Hepatocyte (in vitro differentiated cells): Measurements from ENCODE around the gene PDZK1IP1. TPM values are rescaled to one million over a fixed set of nuclear protein-coding genes. Genes with fewer than 3 reads are reported as not detected.

Experiments
- DNase-seq: peaks from one replicate; pipeline ENCODE4 v3.0.0-alpha.2; 2016; ENCODE audit warnings: low spot score
- H2AFZ ChIP-seq: fragments of 200-600 bp; sonication (generic); 2 replicates; pipeline ENCODE4 v1.6.0; 2016; ENCODE audit warnings: antibody characterized with exemption, mild to moderate bottlenecking
- H3K27ac ChIP-seq: fragments of 200-600 bp; sonication (generic); 2 replicates; pipeline ENCODE4 v1.5.1; 2016; ENCODE audit warnings: mild to moderate bottlenecking
- H3K27me3 ChIP-seq: fragments of 200-600 bp; sonication (generic); 2 replicates; pipeline ENCODE4 v1.6.1; 2016
- H3K36me3 ChIP-seq: fragments of 200-600 bp; sonication (generic); replicated peaks from 2 replicates; pipeline ENCODE4 v1.5.1; 2016; ENCODE audit warnings: low read depth; ENCODE audit not compliant: insufficient read depth
- H3K4me1 ChIP-seq: fragments of 200-600 bp; sonication (generic); 2 replicates; pipeline ENCODE4 v1.5.1; 2016; ENCODE audit warnings: mild to moderate bottlenecking, moderate library complexity; ENCODE audit not compliant: insufficient read depth
- H3K4me2 ChIP-seq: fragments of 200-600 bp; sonication (generic); 2 replicates; pipeline ENCODE4 v1.6.0; 2016
- H3K4me3 ChIP-seq: fragments of 200-600 bp; sonication (generic); 2 replicates; pipeline ENCODE4 v1.5.1; 2016; ENCODE audit warnings: mild to moderate bottlenecking
- H3K79me2 ChIP-seq: fragments of 200-600 bp; sonication (generic); 2 replicates; pipeline ENCODE4 v1.6.0; 2017; ENCODE audit warnings: mild to moderate bottlenecking
- H3K9me2 ChIP-seq: fragments of 200-600 bp; sonication (generic); replicated peaks from 2 replicates; pipeline ENCODE4 v1.6.0; 2017; ENCODE audit warnings: mild to moderate bottlenecking; ENCODE audit not compliant: insufficient read depth
- H3K9me3 ChIP-seq: fragments of 200-600 bp; sonication (generic); 2 replicates; pipeline ENCODE4 v1.5.1; 2016; ENCODE audit warnings: low read depth, mild to moderate bottlenecking
- H4K20me1 ChIP-seq: fragments of 200-600 bp; sonication (generic); 2 replicates; pipeline ENCODE4 v1.6.0; 2016; ENCODE audit warnings: mild to moderate bottlenecking; ENCODE audit not compliant: insufficient read depth, poor library complexity, severe bottlenecking
- EZH2 ChIP-seq: fragments of 200-600 bp; sonication (generic); IDR thresholded peaks from 2 replicates; pipeline ENCODE4 v1.6.1; 2016; ENCODE audit warnings: antibody characterized with exemption, mild to moderate bottlenecking, borderline replicate concordance
- EZH2phosphoT487 ChIP-seq: fragments of 200-600 bp; sonication (generic); IDR thresholded peaks from one replicate; pipeline ENCODE4 v1.6.1; 2018; ENCODE audit warnings: antibody characterized with exemption, mild to moderate bottlenecking, low read depth, moderate library complexity; ENCODE audit not compliant: unreplicated experiment, severe bottlenecking
- WGBS: methylation state at CpG from one replicate; pipeline ENCODE4 v1.1.6; 2016; ENCODE audit warnings: low lambda C conversion rate; ENCODE audit errors: missing lambda C conversion rate; 5-methylcytosine and 5-hydroxymethylcytosine counted together
- polyA plus RNA-seq: library from polyadenylated mRNA; unstranded; fragments of >200 nt; fragmentation: Nextera tagmentation; extraction: Ambion mirVana; gene quantifications from 2 replicates; pipeline ENCODE4 v1.2.1, GENCODE V29; 2016
- total RNA-seq: library from RNA; depleted of rRNA; stranded (reverse); fragments of >200 nt; gene quantifications from 2 replicates; pipeline ENCODE4 v1.2.3, GENCODE V29; 2014
- TF ChIP-seq, protein P1 (sequence below): fragments of 200-600 bp; sonication (generic); IDR thresholded peaks from 2 replicates; pipeline ENCODE4 v1.5.1; 2016; ENCODE audit warnings: antibody characterized with exemption, mild to moderate bottlenecking; ENCODE audit not compliant: poor library complexity

Gene PDZK1IP1
- total and polyA plus RNA-seq, 2 experiments from 2014 or later, result 0.37 to 0.71 TPM

GRCh38 chr1:47137925-47138615 lies 51.8 kb downstream of the PDZK1IP1 start:
- Histone ChIP-seq H3K9me2 (no peaks in the 10 kb centered on the region), H3K27me3 (no peaks in the 10 kb centered on the region), H3K4me1 (no peaks in the 10 kb centered on the region), H3K36me3 (no peaks in the 10 kb centered on the region), H4K20me1 (no peaks in the 10 kb centered on the region), H3K4me3 (no peak overlapping the region), H3K79me2 (no peaks in the 10 kb centered on the region), H3K4me2 (no peak overlapping the region), H3K9me3 (no peaks in the 10 kb centered on the region), H2AFZ (no peak overlapping the region), H3K27ac (no peak overlapping the region)
- no peak for DNase-seq
- 80% methylated on average over 5 of the region's 5 CpGs for WGBS
- TF ChIP-seq, protein P1, sequence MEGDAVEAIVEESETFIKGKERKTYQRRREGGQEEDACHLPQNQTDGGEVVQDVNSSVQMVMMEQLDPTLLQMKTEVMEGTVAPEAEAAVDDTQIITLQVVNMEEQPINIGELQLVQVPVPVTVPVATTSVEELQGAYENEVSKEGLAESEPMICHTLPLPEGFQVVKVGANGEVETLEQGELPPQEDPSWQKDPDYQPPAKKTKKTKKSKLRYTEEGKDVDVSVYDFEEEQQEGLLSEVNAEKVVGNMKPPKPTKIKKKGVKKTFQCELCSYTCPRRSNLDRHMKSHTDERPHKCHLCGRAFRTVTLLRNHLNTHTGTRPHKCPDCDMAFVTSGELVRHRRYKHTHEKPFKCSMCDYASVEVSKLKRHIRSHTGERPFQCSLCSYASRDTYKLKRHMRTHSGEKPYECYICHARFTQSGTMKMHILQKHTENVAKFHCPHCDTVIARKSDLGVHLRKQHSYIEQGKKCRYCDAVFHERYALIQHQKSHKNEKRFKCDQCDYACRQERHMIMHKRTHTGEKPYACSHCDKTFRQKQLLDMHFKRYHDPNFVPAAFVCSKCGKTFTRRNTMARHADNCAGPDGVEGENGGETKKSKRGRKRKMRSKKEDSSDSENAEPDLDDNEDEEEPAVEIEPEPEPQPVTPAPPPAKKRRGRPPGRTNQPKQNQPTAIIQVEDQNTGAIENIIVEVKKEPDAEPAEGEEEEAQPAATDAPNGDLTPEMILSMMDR, result no peak
- no peak for TF ChIP-seq EZH2phosphoT487
- TF ChIP-seq EZH2, result no peak

DNA sequence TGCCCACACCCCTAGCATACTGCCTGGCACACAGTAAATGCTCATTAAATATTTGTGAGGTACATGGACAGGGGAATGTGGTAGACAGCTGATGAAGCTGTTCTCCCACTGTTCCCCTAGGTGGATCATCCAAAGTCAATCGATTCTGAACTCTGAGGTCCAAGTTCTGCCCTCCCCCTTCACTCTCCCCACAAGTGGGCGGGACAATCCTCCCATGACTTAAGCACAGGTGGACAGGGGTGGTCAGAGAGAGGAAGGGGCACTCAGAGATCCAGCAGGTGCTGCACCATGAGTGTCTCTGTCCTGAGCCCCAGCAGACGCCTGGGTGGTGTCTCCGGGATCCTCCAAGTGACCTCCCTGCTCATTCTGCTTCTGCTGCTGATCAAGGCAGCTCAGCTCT lies 52.6 kb downstream of the PDZK1IP1 start, which contains the start of gene CYP4A22:
CYP4A22 (plus strand) TSS at position 244 of the 400 bp plus-strand sequence; CDS start at position 289, 45 bp downstream.
- Histone ChIP-seq H3K27me3 (no peaks in the 10 kb centered on the region), H4K20me1 (no peaks in the 10 kb centered on the region), H3K9me2 (no peaks in the 10 kb centered on the region), H3K4me3 (no peak within 1 kb of the TSS), H3K79me2 (no peaks in the 10 kb centered on the region), H3K9me3 (no peaks in the 10 kb centered on the region), H3K4me1 (no peaks in the 10 kb centered on the region), H3K27ac (no peak within 1 kb of the TSS), H3K4me2 (no peak within 1 kb of the TSS), H3K36me3 (no peaks in the 10 kb centered on the region), H2AFZ (no peak within 1 kb of the TSS)
- DNase-seq, result no peak
- 89% methylated on average over 4 of the region's 4 CpGs for WGBS
- TF ChIP-seq, protein P1, result no peak
- TF ChIP-seq EZH2 (no peak), EZH2phosphoT487 (no peak)

Other genes starting within 250 kb of the PDZK1IP1 start
- 14.1 and 20.8 TPM in 2 replicates for gene CYP4A11, start 248.6 kb downstream of the PDZK1IP1 start, total RNA-seq
- gene CYP4A11, start 248.6 kb downstream of the PDZK1IP1 start, polyA plus RNA-seq, result 26.5 and 62.4 TPM in 2 replicates
- gene CYP4X1, start 166.4 kb downstream of the PDZK1IP1 start, total RNA-seq, result 0.97 and 1.7 TPM in 2 replicates
- gene CYP4X1, start 166.4 kb downstream of the PDZK1IP1 start, polyA plus RNA-seq, result 1.1 and 1.8 TPM in 2 replicates
- 0.52 TPM in 1 of 2 replicates, not detected in the other for gene CYP4Z1, start 122.8 kb downstream of the PDZK1IP1 start, total RNA-seq
- gene CYP4Z1, start 122.8 kb downstream of the PDZK1IP1 start, polyA plus RNA-seq, result 0.66 TPM in 1 of 2 replicates, not detected in the other
- gene CYP4A22, start 52.6 kb downstream of the PDZK1IP1 start, total RNA-seq, result 0.83 and 2.6 TPM in 2 replicates
- gene CYP4A22, start 52.6 kb downstream of the PDZK1IP1 start, polyA plus RNA-seq, result 3.9 and 7.3 TPM in 2 replicates
- gene TAL1, start 42.2 kb upstream of the PDZK1IP1 start, total RNA-seq, result 0.08 and 0.13 TPM in 2 replicates
- 0.68 TPM in 1 of 2 replicates, not detected in the other for gene TAL1, start 42.2 kb upstream of the PDZK1IP1 start, polyA plus RNA-seq
- gene STIL, start 124.1 kb upstream of the PDZK1IP1 start, total RNA-seq, result 6.1 and 9.0 TPM in 2 replicates
- 2.5 and 3.8 TPM in 2 replicates for gene STIL, start 124.1 kb upstream of the PDZK1IP1 start, polyA plus RNA-seq
- gene CMPK1, start 143.8 kb upstream of the PDZK1IP1 start, total RNA-seq, result 182 and 206 TPM in 2 replicates
- 113 and 114 TPM in 2 replicates for gene CMPK1, start 143.8 kb upstream of the PDZK1IP1 start, polyA plus RNA-seq
- not detected in 2 replicates for gene FOXE3, start 226.2 kb upstream of the PDZK1IP1 start, total RNA-seq
- gene FOXE3, start 226.2 kb upstream of the PDZK1IP1 start, polyA plus RNA-seq, result not detected in 2 replicates
- 1.5 and 1.6 TPM in 2 replicates for gene FOXD2, start 248.0 kb upstream of the PDZK1IP1 start, total RNA-seq
- gene FOXD2, start 248.0 kb upstream of the PDZK1IP1 start, polyA plus RNA-seq, result 1.0 and 1.4 TPM in 2 replicates